Raji (cell line): ENCODE measurements around the gene SIPA1L2.

Experiments
- POLR2A ChIP-seq: IDR thresholded peaks from 2 replicates; pipeline ENCODE4 v1.6.1; 2011; ENCODE audit warnings: low read depth, low read length, control low read depth; ENCODE audit not compliant: insufficient read depth

The SIPA1L2 gene, protein sequence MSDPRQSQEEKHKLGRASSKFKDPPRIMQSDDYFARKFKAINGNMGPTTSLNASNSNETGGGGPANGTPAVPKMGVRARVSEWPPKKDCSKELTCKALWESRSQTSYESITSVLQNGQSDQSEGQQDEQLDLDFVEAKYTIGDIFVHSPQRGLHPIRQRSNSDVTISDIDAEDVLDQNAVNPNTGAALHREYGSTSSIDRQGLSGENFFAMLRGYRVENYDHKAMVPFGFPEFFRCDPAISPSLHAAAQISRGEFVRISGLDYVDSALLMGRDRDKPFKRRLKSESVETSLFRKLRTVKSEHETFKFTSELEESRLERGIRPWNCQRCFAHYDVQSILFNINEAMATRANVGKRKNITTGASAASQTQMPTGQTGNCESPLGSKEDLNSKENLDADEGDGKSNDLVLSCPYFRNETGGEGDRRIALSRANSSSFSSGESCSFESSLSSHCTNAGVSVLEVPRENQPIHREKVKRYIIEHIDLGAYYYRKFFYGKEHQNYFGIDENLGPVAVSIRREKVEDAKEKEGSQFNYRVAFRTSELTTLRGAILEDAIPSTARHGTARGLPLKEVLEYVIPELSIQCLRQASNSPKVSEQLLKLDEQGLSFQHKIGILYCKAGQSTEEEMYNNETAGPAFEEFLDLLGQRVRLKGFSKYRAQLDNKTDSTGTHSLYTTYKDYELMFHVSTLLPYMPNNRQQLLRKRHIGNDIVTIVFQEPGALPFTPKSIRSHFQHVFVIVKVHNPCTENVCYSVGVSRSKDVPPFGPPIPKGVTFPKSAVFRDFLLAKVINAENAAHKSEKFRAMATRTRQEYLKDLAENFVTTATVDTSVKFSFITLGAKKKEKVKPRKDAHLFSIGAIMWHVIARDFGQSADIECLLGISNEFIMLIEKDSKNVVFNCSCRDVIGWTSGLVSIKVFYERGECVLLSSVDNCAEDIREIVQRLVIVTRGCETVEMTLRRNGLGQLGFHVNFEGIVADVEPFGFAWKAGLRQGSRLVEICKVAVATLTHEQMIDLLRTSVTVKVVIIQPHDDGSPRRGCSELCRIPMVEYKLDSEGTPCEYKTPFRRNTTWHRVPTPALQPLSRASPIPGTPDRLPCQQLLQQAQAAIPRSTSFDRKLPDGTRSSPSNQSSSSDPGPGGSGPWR (N-terminal part only)

GRCh38 chr1:232630047-232630893, at the start of gene SIPA1L2:
SIPA1L2 (minus strand) TSS chr1:232630133; CDS start chr1:232515339, 114,794 bp downstream.
- no peak for TF ChIP-seq POLR2A

DNA sequence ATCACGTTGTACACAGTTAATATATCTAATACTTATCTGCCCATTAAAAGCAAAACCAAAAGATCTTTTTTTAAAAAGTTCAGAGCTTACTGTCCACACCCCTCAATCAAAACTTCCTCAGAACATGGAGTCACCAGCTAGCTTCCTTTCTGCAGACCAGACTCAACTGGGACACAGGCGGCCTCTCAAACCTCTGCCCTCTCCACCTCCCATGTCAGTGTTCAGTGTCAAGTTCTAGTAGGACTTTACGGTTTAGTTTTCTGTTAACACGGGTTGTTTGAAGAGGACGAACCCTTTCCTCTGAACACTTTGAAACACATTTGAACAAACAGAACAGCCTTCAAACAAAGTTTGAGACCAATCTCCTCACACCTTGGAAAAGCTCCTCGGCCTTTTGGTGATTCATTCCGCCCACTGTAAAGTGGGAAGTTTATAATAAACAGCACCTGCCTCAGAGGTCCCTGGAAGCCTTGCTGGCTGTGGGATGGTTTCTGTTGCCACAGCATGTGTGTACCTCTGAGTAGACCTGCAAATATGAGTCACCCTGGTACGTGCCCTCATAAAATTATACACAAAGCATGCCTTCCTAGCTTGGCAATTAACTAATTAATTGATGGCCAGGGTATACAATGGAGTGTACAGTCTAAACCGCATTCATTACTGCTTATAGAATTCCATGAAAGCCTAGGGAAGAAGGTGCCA, 48.4 kb upstream of the SIPA1L2 start:
- TF ChIP-seq POLR2A: no peak

DNA sequence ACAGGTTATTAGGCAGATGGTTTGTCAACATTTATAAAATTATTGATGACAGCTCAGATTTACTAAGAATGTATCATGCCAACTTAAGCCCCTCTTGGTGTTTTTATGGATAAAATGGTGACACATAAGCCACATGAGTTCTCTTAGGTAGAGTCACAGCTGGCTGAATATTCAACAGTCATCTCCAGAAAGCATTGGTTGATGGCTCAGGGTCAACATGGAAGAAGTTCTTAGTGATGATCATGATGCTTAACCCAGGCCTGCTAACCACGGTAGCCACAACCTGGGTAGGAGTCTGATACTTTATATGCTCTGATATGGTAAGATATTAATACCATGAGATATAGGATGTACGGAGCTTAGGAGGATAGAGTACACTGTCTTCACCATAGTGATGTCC, 46.4 kb upstream of the SIPA1L2 start:
- no peak for TF ChIP-seq POLR2A

DNA sequence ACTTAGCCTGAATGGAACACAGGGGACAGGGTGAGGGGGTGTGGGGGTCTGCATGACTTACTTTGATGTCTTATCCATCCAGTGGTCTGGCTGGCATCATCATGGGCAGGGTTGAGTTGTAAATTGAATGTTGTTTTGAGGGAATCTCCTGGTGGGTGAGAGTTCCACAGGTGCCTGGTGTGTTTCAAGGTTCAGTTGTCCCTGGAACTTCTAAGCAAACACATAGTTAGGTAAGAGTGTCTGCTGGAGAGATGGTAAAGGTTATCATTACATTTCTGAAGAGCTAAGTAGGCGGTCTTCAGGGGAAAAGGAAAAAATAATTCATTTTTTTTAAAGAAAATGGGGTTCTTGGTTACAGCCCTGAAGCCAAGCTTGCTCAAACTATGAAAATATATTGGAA, 46.0 kb upstream of the SIPA1L2 start:
- TF ChIP-seq POLR2A: no peak

DNA sequence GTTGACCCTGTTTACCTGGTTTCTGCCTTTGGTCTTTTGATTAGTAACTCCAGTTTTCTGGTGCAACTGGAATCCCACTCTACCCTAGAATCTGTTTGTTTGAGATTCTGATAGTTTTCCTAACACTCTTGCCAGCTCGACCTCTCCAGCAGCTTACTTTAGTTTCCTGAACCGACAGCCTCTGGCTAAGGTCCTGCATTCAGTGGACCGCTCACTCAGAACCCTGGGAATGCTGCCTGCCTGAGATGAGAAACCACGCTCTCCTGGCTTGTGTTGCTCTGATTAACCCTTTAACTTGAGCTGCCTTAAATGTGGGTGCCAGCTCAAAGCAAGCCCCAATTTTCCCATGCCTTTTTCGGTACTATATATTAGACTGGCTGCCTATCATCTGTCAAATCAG, 45.3 kb upstream of the SIPA1L2 start:
- no peak for TF ChIP-seq POLR2A

GRCh38 chr1:232673256-232673655, 43.3 kb upstream of the SIPA1L2 start:
- TF ChIP-seq POLR2A: no peak

GRCh38 chr1:232669981-232670747, 40.2 kb upstream of the SIPA1L2 start:
- TF ChIP-seq POLR2A: no peak

DNA sequence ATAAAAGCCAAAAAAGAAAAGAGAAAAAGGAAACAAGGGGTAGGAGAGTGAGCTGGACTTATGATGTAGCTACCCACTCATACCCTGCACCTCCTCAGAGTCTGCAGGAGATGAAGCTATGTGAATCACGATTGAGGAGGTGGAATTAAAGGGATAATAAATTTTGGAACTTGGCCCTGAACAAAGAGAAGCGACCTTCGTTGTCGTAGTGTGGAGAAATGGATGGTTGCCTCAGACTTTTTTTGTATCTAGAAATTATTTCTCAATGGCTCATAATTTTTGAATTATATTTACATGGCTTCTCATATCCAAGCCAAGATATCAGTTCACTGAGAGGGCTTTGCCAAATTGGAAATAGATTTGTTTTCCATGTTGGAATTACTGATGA, 37.8 kb upstream of the SIPA1L2 start:
- no peak for TF ChIP-seq POLR2A

DNA sequence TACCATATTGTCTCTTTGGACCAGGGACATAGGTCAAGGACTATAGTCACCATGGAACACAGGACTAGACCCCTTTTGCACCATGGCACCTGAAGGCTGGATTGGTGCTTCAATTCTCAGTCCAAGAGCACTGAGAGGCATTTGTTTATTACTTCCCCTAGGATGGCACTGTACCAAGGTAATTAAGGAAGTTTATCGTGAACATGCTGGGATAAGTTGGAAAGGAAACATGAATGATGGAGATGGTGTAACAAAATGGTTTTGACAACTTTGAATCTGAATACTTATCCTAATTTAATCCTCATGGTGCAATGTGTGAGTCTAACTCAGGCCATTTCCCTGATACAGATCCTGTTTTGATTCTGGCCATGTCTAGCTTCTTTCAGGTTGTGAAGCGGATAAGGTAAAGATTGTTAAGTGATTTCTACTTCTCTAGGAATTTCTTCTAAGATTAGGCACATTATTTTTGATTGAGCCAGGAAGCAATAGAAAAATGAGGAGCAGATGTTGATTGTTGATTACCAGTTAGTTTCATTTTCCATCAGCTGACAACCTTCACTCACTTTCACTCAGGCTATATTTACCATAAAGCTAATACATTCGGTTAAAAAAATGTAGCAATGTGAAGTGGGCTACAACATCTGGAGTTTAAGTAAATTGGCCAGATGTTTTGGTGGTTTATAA, 37.3 kb upstream of the SIPA1L2 start:
- no peak for TF ChIP-seq POLR2A

DNA sequence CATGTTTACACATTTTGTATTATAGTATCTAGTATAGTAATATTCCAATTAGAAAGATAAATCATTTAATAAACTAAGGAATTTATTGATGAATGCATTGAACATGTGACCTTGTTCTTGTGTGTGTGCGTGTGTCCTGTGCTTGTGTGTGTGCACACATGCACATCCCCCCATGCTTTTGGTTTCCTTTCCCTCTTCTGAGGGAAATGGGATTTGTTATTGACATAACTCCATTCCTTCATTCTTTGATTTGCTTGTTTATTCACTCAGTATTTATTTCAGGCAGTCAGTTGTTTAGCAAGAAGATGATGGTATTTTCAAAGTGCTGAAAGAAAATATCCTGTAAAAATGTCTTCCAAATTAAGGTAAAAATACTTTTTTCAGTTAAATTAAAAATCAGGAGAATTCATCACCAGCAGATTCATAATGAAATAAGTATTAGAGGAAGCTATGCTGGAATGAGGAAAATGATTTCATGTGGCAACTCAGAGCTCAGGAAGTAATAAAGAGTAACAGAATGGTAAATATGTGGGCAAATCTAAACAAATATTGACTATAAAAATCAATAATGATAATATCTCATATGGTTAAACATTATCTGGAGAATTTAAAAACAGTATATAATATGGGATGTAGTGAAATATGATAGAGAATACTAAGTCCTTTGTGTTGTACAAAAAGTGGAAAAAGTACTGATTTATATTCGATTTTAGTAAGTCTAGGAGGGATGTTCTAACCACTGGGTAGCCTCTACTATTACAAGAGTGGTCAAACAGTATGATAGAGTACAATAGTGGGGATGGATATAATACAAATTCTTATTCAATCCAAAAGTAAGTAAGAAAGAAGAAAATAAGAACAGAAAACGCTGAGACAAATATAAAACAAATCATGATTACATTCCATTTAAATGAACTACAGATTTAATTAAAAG, 35.2 kb upstream of the SIPA1L2 start:
- TF ChIP-seq POLR2A: no peak

DNA sequence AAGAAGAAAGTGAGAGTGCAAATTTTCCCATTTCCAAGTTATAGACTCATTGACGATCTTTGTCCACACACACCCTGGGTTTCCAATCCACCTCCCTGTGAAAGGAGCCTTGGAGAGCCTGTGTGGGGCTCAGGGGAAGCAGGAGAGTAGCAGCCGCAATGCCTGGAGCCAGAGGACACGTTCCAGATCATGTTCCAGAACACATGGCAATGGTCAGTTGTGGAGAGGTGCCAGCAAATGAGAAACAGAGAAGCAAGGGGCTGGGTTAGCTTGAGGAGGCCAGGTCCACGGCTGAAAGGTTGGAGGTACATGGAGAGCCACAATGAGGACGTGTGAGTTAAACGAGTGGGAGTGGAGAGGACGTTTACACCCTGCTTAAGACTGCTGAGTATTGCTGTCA, 33.0 kb upstream of the SIPA1L2 start:
- no peak for TF ChIP-seq POLR2A

- no peak for TF ChIP-seq POLR2A
These were observed 28.5 kb upstream of the SIPA1L2 start for GRCh38 chr1:232658386-232658785.

DNA sequence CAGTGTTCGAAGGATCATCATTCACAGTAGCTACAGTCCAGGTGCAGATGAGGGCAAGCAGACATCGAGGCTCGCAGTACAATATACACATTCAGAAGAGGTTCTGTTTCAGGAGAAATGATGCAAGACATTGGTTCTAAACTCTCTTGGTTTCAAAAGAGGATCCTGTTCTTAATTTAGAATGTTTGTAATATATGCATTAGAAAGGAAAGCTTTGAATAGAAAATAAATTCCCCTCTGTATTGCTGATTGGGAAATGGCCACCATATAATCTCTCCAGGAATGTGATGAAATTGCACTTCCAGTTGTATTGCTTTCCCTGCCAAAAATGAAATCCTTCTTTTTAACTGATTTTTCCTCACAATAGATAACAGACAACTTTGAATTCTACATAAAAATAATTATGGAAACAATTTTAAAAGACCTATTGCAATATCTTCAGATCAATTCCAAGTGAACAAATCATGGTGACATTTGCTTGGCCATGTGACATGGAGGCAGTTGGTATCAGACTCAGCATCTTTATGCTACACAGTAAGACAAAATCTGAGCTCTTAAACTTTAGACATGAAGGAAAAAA, 27.6 kb upstream of the SIPA1L2 start:
- no peak for TF ChIP-seq POLR2A
